Measurements from ENCODE around the gene CFAP299. TPM values are rescaled to one million over a fixed set of nuclear protein-coding genes. Genes with fewer than 3 reads are reported as not detected.

CFAP299 gene
- total and polyA plus RNA-seq, 7 donors = 1.4 TPM; not detected in 6

- no peak for DNase-seq
- no peaks in the 10 kb centered on the region for H3K36me3 ChIP-seq
- 81 to 87% methylated on average over 2 of the region's 2 CpGs for WGBS, 2 donors
- H3K4me1 ChIP-seq = no peaks in the 10 kb centered on the region
- H3K27ac ChIP-seq = no peak overlapping the region
- no peak overlapping the region for H3K4me3 ChIP-seq
- TF ChIP-seq CTCF (IDR thresholded peaks at IDR 0.05) (no peak), POLR2A (IDR thresholded peaks at IDR 0.05) (no peak), EP300 (IDR thresholded peaks at IDR 0.05) (no peak), POLR2AphosphoS5 (IDR thresholded peaks at IDR 0.05) (no peak)
- intact Hi-C loops (cut with DNase I) = no loop called here
- no peaks in the 10 kb centered on the region for H3K9me3 ChIP-seq
- H3K27me3 ChIP-seq = no peaks in the 10 kb centered on the region
Measured at GRCh38 chr4:80841587-80842281, 506.2 kb downstream of the CFAP299 start.

DNA sequence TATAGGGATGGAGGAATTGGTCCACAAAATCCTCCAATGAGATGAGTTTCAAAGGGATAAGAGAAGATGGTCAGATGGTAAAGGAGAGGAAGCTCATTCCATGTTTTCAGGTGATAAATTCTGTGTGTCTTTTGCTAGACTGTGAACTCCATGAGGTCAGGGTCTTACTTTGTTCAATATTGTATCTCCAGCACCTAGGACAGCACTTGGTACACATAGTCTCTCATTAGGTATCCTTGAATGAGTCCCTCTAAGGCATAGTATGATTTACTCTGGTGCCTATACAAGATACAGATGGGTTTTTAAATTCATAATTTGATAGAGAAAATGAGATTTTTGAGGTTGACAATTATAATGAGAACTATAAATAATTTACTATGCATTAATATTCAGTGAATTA is 510.7 kb downstream of the CFAP299 start:
- H3K36me3 ChIP-seq = no peaks in the 10 kb centered on the region
- H3K4me1 ChIP-seq = no peaks in the 10 kb centered on the region
- no peaks in the 10 kb centered on the region for H3K9me3 ChIP-seq
- no peaks in the 10 kb centered on the region for H3K27me3 ChIP-seq
- H3K4me3 ChIP-seq = no peak overlapping the region
- no peak overlapping the region for H3K27ac ChIP-seq
- no peak for DNase-seq
- intact Hi-C loops (cut with DNase I) = no loop called here
- TF ChIP-seq POLR2AphosphoS5 (IDR thresholded peaks at IDR 0.05) = no peak
- no peak for TF ChIP-seq POLR2A (IDR thresholded peaks at IDR 0.05)
- no peak for TF ChIP-seq EP300 (IDR thresholded peaks at IDR 0.05)
- TF ChIP-seq CTCF (IDR thresholded peaks at IDR 0.05) = no peak

- no peaks in the 10 kb centered on the region for H3K9me3 ChIP-seq
- no peak overlapping the region for H3K27ac ChIP-seq
- H3K36me3 ChIP-seq = no peaks in the 10 kb centered on the region
- intact Hi-C loops (cut with DNase I) = no loop called here
- WGBS, 2 donors = 50 to 73% methylated on average over 2 of the region's 2 CpGs
- no peak for DNase-seq
- TF ChIP-seq POLR2AphosphoS5 (IDR thresholded peaks at IDR 0.05) = no peak
- TF ChIP-seq POLR2A (IDR thresholded peaks at IDR 0.05) = no peak
- no peak for TF ChIP-seq EP300 (IDR thresholded peaks at IDR 0.05)
- TF ChIP-seq CTCF (IDR thresholded peaks at IDR 0.05) = no peak
- H3K27me3 ChIP-seq = no peaks in the 10 kb centered on the region
- no peak overlapping the region for H3K4me3 ChIP-seq
- H3K4me1 ChIP-seq = no peaks in the 10 kb centered on the region
Measured at GRCh38 chr4:80852061-80852460, 516.5 kb downstream of the CFAP299 start.

GRCh38 chr4:80873571-80873970 is 538.0 kb downstream of the CFAP299 start:
- H3K9me3 ChIP-seq = no peaks in the 10 kb centered on the region
- H3K36me3 ChIP-seq = no peaks in the 10 kb centered on the region
- TF ChIP-seq POLR2AphosphoS5 (IDR thresholded peaks at IDR 0.05) (no peak), EP300 (IDR thresholded peaks at IDR 0.05) (no peak), CTCF (IDR thresholded peaks at IDR 0.05) (no peak), POLR2A (IDR thresholded peaks at IDR 0.05) (no peak)
- H3K27ac ChIP-seq = no peak overlapping the region
- 92% methylated on average over 1 of the region's 1 CpG for WGBS, 2 donors
- H3K4me1 ChIP-seq = no peaks in the 10 kb centered on the region
- intact Hi-C loops (cut with DNase I) = no loop called here
- no peaks in the 10 kb centered on the region for H3K27me3 ChIP-seq
- no peak for DNase-seq
- H3K4me3 ChIP-seq = no peak overlapping the region

GRCh38 chr4:80874979-80875378 is 539.4 kb downstream of the CFAP299 start:
- TF ChIP-seq CTCF (IDR thresholded peaks at IDR 0.05) (no peak), POLR2A (IDR thresholded peaks at IDR 0.05) (no peak), EP300 (IDR thresholded peaks at IDR 0.05) (no peak), POLR2AphosphoS5 (IDR thresholded peaks at IDR 0.05) (no peak)
- intact Hi-C loops (cut with DNase I) = no loop called here
- Histone ChIP-seq H3K36me3 (no peaks in the 10 kb centered on the region), H3K27ac (no peak overlapping the region), H3K4me1 (no peaks in the 10 kb centered on the region), H3K9me3 (no peaks in the 10 kb centered on the region), H3K27me3 (no peaks in the 10 kb centered on the region), H3K4me3 (no peak overlapping the region)
- DNase-seq = no peak
- 97% methylated on average over 2 of the region's 2 CpGs for WGBS, 2 donors
